Stimulated activated CD4-positive, alpha-beta T cell treated with anti-CD3 and anti-CD28 coated beads, Interleukin-1b, Interleukin-23, amount 100 ng/mL, for 4 hours (primary cell): ENCODE results near the gene SLF1.

Experiments used
- DNase-seq, 2 donors: peaks; one replicate each; pipeline ENCODE4 v3.0.0-alpha.2; 2020; ENCODE audit warnings: low read depth in 2 of 2

Gene SLF1

DNA sequence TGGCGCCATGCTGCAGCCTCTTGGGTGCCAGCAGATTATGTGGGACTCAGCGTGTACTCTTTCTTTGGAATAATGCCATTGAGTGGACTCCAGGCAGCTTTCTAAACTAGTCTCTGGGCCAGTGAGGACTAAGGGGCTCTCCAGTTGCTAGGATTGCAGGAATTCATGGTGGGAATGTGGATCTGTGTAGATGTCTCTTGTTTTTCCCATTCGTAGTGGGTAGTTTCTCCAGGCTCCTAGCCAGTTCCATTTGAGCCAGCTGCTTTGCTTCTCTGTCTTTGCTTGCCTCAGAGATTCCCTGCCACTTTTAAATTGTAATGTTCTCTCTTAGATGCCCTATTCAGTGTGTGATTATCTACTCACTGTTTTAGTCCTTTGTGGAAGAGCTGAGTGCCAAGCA is 42.6 kb downstream of the SLF1 start:
- DNase-seq = no peak

DNA sequence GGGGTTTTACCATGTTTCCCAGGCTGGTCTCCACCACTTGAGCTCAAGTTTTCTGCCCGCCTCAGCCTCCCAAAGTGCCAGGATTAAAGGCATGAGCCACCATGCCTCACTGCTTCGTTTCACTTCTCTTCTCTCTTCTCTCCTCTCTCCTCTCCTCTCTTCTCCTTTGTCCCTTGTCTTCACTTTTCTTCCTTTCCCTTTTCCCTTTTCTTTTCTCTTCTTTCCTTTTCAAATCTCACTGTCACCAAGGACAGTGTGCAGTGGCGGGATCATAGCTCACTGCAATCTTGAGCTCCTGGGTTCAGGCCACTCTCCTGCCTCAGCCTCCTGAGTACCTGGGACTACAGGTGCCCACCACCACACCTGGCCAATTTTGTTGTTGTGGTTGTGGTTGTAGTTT is 49.5 kb downstream of the SLF1 start:
- DNase-seq = no peak

DNA sequence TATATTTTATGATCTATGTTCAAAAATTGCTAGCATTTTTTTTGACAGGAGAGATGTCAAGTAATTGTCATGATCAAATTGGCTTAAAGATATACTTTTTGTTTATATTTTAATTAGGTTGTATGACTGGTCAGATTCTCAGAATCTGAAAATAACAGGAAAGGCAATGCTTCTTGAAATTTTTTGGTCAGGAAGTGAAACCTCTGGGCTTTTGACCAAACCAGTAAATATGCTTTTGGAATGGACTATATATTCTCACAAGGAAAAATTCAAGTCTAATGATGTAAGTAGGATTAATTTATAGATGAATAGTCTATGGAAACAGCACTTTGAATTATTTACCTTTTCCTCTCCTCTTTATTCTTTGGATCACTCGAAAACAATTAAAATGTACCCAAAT is 52.3 kb downstream of the SLF1 start:
- DNase-seq = no peak

DNA sequence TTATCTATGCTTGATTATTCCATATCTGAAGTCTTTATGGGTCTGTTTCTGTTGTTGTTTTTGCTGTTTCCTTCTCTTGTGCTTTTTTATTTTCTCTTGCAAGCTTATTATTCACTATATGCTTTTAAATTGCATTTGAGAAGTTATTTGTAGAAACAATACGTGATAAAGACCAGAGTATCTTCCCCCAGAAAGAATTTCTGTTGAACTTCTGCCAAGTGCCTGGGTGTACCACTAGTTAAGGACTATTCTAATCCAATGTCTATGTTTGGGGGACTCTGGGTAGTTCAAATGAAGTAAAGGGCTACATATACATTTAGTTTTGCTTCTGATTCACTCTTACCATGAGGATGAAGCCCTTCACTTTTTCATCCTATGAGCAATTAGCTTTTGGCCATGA is 54.3 kb downstream of the SLF1 start:
- no peak for DNase-seq

DNA sequence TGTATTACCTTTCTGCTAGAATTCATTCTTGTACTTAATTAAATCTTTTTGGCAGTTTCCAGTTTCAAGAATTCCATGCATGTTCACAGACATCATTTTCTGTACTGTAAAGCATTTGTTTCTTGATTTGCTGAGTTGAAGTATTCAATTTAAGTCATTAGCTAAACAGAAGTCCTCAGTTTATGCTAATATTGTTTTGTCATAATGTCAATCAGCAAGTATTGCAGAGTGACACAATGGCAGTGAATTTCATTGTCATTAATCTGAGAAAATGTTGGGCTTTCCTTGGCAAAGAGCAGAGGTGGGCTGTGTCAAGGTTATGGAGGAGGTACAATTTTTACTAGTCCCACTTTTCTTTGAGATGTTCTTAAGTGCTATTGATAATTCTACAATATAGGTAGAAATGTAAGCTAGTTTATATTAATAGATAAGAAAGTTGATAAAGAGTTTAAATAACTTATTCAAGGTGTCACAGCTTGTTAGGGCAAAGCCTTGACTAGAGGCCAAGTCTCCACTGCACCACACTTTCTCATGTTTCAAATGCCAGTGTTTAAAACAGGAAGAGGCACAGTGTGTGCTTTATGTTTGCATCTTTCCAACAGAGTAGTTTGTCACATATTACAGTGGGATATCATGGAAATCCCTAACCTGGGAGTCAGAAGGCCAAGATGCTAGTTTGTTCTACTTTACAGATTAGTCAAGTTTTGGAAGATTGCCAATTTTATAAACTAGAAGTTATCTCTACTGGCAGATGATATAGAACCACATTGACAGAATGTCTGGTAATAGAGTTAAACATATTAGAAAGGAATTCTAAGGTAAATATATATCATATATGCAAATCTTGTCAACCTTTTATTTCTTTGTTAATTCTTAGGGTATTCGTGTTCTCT is 56.3 kb downstream of the SLF1 start:
- DNase-seq = no peak

DNA sequence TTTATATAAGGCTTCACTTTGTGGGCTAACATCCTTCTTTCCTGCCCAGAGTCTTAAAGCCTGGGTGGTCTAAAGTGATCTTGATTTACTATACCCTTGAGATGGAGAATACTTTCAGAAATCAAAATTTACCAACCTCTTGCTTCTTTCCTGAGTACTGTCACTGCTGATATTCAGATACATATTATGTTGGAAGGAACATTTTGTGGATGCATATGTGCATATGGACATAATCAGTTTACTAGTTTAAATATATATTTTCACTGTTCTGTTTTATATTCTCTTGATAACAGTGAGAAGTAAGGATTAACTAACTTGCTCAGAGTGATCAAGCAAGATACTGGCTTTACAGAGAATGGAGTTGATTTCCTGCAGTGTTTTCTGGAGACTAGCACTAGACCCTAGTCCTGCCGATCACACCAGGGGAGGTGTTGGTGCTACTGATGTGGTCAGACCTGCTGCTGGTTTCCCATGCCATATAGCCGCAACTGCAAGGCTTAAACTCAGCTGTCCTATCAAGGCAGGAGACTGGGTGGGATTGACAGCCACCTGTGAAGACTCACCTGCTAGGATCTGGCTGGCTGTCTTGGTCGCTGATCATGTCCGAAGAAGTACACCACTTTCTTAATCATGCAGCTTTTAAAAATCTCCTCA is 57.6 kb downstream of the SLF1 start:
- no peak for DNase-seq

DNA sequence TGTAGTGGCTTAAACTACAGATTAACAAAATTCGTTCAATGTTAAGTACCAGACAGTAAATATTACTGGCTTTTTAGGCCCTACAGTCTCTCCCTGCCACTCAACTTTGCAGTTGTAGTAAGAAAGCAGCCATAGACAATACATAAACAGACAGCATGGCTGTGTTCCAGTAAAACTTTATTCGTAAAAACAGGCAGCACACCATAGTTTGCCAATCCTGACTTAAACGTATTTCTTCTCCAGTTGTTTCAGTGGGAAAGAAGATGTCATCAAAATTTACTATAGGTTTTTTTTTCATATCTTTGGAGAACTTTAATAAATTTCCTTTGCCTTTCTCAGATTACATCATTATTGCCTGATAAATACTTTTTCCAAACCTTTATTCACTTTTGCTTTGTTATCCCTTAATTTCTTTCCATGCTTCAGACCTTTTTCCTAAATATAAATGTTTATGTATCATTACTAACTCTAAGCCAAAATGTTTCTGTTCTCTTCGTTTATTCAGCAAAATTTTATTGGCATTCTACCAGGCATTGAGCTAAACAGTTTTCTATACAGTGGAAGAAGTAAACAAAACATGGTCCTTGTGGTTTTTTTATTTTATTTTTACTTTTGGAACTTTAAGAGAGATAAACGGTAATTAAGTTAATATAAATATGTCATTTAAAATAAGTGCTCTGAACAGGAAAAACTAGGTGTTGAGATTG is 64.5 kb downstream of the SLF1 start:
- DNase-seq = no peak

DNA sequence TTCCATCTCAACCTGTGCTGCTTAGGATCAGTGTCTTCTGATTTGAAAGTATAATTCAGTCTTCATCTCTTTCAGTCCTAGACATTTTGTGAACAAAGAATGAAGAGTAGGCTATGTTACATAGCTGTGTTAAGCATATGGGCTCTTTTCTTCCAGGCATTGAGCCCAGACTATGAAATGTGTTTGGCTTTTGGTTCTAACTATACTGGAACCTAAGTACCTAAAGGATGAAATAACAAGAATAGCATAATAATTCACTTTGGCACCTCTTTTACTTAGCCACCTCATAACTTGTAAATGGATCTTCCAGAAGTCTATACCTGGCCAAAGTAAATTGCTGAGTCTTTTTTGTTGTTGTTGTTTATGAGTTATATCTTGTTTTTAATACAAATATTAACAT is 71.4 kb downstream of the SLF1 start:
- no peak for DNase-seq

DNA sequence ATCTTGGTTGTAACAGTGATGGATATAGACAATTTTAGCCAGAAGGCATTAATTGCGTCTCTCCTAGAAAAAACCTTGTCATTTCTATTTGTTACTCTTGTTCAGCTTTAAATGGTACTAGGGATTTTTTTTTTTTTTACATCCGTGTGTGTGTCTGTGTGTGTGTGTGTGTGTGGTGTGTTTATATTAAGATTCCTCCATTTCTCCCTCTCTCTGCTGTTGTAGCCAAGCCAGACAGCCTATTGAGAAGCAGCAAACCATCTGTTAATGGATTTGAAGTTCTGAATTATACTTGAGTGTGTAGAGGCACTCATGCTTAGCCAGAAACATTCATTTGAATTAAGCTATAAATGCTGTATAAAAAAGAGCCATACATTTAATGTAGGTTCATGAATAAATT is 72.3 kb downstream of the SLF1 start:
- DNase-seq = no peak

DNA sequence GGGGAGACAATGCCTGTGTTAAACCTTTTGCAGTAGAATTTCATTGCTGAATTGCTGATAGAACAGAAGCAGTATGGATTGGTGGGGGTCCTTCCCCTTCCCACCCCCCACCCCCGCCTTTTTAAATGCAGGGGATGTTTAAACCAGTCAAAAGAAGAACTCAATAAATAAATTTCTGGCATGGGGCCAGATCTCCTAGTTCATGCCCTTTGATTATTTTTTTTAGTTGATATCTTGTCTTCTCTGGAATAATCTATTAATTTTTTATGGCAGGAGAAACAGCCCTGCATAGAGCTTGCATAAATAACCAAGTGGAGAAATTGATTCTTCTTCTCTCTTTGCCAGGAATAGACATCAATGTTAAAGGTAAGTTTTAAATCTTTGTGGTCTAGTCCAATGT is 72.8 kb downstream of the SLF1 start:
- DNase-seq = no peak

DNA sequence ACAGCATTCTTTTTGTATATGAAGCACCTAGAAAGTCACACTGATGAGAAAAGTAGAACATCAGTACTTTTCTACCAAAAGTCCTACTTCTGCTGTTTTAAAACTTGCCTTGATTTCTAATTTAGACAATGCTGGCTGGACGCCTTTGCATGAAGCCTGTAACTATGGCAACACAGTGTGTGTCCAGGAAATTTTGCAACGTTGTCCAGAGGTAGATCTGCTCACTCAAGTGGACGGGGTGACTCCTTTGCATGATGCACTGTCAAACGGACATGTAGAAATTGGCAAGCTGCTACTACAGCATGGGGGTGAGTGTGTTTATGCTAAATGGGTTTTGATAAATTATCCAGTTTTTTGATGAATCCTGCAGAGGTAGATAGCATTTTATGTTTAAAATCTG is 73.5 kb downstream of the SLF1 start:
- DNase-seq = no peak

DNA sequence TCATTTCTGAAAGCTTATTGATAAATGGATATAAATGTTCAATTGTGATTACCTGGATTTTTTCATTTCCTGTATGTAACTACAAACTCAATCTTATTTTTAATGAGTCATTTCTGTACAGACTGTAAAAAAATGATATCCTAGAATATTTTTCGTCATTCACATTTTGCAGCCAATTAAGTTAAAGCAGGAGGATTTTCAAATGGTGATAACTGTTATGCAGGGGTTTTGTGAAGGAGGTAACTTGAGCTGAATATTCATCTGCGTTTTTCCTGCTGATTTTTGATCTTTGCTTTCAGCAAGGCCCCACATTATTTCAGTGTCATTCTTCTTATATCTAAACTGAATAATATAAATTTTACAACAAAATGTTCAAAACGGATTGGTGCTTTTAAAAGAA is 74.1 kb downstream of the SLF1 start:
- no peak for DNase-seq

DNA sequence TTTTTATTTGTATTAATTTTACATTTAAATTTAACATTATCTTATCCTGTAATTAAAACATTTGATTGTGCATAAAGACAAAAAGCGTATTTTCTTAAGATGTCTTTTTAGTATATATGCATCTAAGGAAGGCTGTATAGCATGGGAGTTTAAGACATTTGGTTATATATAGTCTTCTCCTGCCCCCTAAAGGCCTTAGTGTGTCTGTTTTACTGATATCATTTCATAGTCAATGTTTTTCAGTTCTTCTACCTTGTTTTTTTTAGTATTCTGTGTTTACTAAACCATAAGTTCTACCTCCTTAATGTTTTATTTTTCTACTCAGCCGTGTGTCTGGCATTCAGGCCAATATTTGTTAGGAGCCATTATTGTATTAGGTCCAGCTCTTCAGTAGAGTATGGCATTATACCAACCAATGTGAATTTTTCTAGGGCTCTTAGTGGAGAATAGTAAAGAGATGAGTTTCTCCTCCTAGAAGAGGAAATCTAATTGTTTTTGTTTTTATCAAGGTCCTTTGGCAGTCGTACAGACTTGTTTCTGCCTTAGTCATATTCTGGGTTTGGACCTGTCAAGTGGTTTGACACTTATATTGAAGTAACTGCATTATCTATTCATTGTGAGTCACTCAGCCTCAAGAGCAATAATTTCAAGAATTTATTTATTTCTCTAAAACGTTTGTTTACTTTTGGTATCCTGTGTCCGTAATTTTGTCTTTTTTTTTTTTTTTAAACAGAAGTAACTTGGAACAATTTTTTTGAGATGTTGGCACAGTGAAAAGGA is 74.8 kb downstream of the SLF1 start:
- DNase-seq = no peak

DNA sequence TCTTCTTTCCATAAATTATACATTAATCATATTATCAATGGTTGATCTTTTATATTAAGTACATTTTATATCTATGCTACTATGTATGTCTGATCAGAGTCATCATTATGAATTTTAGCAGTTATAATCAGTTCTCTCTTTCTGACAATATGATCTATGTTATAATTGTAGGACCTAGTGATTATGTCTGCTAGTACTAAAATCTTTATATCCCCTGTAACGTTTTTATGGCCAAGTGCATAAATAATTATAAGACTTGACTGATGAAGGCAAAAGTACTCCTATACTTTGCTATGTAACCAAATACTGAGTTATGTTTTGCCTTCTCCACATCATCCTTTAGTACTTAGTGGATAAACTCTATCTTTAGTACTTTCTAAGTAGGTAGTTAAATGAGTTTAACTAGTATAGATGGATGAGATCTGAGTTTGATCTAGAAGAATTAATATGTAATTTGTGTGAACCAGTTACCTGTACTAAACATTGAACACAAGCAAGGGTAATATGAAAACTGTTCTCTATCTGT is 75.4 kb downstream of the SLF1 start:
- DNase-seq = no peak

DNA sequence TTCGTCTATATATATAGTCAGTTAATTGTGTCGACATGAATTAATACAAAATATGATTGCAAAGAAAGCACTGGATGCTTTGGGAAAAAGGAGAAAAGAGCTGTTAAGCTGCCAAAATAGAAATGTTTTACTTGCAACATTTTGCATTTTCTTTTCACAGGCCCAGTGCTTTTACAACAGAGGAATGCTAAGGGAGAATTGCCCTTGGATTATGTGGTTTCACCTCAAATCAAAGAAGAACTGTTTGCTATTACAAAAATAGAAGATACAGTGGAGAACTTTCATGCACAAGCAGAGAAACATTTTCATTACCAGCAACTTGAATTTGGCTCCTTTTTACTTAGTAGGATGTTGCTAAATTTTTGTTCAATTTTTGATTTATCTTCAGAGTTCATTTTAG is 76.2 kb downstream of the SLF1 start:
- no peak for DNase-seq

DNA sequence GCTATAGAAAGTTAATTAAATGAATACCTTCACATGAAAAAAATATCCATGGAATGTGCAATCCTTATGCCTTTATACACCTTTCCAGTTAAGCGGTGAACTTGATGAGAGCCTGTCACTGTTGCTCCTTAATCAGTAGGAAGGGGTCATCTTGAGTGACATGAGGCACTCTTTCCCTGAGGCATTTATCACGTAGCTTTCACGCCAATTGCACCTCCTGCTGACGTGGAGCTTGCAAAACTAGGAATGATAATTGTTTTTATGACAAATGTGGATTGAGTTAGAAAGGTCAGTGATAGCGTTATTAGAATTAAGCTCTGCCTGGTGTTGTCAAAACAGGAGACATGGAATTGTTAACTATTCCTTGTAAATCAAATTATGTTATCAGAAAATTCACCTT is 79.7 kb downstream of the SLF1 start:
- no peak for DNase-seq

DNA sequence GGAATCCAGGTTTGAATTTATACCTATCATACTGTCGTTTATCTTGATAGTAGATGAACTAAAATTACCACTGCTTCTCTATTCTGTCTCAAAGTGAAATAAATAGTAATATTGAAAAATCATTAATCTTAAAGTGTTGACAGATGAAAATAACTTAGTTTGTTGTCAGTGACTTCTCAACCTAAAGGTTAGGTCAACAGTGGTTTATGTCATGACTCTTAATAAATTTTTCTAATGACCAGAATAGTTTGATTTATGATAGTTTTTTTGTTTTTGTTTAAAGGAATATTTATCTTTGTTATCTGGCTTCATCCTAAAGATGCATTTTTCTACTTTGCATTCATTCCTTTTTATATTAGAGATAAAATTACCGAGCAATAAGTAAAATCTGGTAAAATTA is 81.1 kb downstream of the SLF1 start:
- DNase-seq = no peak

DNA sequence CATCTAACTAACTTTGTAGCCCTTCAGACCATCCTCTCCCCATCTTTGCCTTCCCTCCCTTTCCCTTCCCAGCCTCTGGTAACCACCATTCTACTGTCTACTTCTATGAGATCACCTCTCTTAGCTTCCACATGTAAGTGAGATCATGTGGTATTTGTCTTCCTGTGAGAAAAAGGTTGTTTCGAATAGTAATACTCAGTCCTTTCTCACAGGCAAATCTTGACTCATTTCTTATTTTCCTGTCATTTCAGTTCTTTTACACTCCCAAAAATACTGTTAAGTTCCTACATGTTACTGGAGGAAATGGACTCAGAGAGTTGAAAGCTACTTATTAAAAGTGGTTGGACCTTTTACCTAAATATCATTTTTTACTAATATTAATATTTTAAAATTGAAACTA is 82.1 kb downstream of the SLF1 start:
- no peak for DNase-seq

DNA sequence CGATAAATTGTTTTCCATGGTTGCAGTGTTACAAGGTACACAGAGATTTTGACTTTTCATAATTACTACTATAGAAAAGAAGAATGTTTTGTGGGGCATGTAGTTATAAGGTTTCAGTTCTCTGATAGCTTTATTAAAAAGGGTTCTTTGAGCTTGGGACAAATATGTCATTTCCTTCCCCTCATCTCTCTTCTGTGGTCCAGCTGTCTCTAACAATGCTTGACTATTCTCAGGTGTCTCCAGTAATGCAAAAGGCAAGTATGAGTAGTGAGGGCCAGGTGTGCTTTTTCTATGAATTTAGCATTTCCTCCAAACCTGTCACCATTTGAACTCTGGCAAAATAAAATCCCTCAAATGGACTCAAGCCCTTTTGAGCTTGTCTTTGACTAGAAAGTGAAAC is 84.3 kb downstream of the SLF1 start:
- DNase-seq = no peak

DNA sequence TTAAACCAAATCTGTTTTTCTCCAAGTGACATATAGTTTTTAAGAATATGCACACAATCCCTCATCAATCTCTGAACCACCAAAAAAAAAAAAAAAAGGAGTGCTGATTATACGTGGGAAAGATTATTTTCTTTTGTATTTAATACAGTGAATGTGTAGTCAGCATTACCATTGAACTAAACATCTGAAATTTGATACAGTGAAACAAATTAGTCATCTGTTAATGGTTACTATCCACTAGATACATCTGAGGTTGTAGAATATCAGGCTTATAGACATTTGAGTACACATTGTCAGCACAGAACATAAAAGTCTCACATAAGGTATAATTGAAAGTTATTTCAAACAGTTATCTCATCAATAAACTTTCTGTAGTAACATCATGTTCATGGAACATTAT is 87.0 kb downstream of the SLF1 start:
- DNase-seq = no peak

DNA sequence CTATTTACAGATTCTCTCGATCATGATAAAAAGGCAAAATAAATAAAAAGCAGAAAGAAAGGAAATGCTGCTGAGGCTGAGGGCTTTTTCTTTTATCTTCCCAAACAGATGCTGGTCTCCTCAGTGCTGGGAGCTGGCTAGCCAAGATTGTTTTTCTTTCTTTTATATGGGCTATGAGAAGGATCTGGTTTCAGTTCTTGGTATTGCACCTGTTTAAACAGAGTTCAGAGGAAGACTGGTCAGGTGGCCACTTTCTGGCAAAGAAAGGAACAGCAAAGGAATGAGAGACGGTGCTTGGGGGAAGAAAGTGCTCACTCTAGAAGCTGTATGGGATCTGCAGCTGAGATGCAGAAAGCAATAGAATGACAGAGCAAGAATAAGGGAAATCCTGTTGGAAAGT is 88.9 kb downstream of the SLF1 start:
- no peak for DNase-seq

DNA sequence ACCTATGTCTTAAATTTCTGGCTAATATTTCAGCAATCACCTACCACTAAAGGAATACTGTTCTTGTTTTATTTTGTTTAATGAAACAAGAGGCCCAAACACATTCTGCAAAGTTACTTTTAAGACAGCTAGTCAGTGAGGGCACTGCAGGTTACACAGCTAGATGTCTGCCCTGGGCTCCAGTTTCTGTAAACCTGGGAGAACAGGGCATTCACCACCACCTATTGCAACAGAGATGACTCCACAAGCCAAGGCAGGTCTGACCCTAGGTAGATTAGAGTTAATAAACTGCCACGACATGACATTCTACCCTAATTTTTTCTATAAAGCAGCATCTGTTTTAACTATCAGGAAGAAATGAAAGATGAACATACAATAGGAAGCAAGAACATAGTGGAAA is 90.8 kb downstream of the SLF1 start:
- DNase-seq = no peak
